Stomach (tissue), 4 donors: ENCODE results near the gene PRKG1.

Experiments
- EP300 ChIP-seq: sonication (generic); formaldehyde crosslinking; IDR thresholded peaks from one replicate; pipeline ENCODE4 v1.6.1; 2017; ENCODE audit warnings: antibody characterized with exemption
- POLR2A ChIP-seq, 4 donors: fragments of 450-650 bp; IDR thresholded peaks; one replicate each; pipeline ENCODE4 v1.6.1; 2016; ENCODE audit warnings: antibody characterized with exemption in 4 of 4, control low read depth in 2 of 4, mild to moderate bottlenecking in 1 of 4, moderate library complexity in 1 of 4
- POLR2AphosphoS5 ChIP-seq, 3 donors: sonication (generic); formaldehyde crosslinking; IDR thresholded peaks; one replicate each; pipeline ENCODE4 v1.6.1; 2016; ENCODE audit warnings: antibody characterized with exemption in 3 of 3
- TF ChIP-seq, protein P1 (sequence below), 7 experiments: fragments of 450-650 bp in 4 of 7; fragments of 200-600 bp in 3 of 7; sonication (generic) in 3 of 7; IDR thresholded peaks; one replicate each; pipeline ENCODE4 v1.5.1; 2016 to 2019; ENCODE audit warnings: antibody characterized with exemption in 7 of 7, control low read depth in 2 of 7, mild to moderate bottlenecking in 1 of 7

- TF ChIP-seq, protein P1, sequence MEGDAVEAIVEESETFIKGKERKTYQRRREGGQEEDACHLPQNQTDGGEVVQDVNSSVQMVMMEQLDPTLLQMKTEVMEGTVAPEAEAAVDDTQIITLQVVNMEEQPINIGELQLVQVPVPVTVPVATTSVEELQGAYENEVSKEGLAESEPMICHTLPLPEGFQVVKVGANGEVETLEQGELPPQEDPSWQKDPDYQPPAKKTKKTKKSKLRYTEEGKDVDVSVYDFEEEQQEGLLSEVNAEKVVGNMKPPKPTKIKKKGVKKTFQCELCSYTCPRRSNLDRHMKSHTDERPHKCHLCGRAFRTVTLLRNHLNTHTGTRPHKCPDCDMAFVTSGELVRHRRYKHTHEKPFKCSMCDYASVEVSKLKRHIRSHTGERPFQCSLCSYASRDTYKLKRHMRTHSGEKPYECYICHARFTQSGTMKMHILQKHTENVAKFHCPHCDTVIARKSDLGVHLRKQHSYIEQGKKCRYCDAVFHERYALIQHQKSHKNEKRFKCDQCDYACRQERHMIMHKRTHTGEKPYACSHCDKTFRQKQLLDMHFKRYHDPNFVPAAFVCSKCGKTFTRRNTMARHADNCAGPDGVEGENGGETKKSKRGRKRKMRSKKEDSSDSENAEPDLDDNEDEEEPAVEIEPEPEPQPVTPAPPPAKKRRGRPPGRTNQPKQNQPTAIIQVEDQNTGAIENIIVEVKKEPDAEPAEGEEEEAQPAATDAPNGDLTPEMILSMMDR (IDR thresholded peaks at IDR 0.05) = no peak
- TF ChIP-seq POLR2A (IDR thresholded peaks at IDR 0.05) (no peak), EP300 (no peak), POLR2AphosphoS5 (IDR thresholded peaks at IDR 0.05) (no peak)
These were observed 270.1 kb downstream of the PRKG1 start for GRCh38 chr10:51344371-51344770.
